Neural crest cell (in vitro differentiated cells): ENCODE measurements around the gene PDXP. TPM values are rescaled to one million over a fixed set of nuclear protein-coding genes. Genes with fewer than 3 reads are reported as not detected.
A peak's percentile ranks its signal among the peaks of the same experiment; 100 is the strongest.

Experiments
- DNase-seq: peaks from one replicate; pipeline ENCODE4 v3.0.0; 2021; ENCODE audit warnings: low read depth, mixed read lengths, low spot score
- H3K27ac Mint-ChIP-seq: one replicate; pipeline ENCODE4 v1.8.0; 2021; ENCODE audit warnings: mild to moderate bottlenecking, mixed read lengths; ENCODE audit not compliant: unreplicated experiment
- H3K27me3 Mint-ChIP-seq: 2 replicates; pipeline ENCODE4 v1.8.0; 2021; ENCODE audit warnings: low read depth, mild to moderate bottlenecking, mixed read lengths
- H3K36me3 Mint-ChIP-seq: 2 replicates; pipeline ENCODE4 v1.8.0; 2021; ENCODE audit warnings: low read depth, mild to moderate bottlenecking, mixed read lengths
- H3K4me1 Mint-ChIP-seq: 2 replicates; pipeline ENCODE4 v1.8.0; 2021; ENCODE audit warnings: mixed read lengths
- H3K4me3 Mint-ChIP-seq: one replicate; pipeline ENCODE4 v1.8.0; 2021; ENCODE audit warnings: mild to moderate bottlenecking, mixed read lengths
- H3K9me3 Mint-ChIP-seq: 2 replicates; pipeline ENCODE4 v1.8.0; 2021; ENCODE audit warnings: mixed read lengths
- CTCF ChIP-seq: fragments of 200-600 bp; sonication (generic); conservative IDR thresholded peaks from 2 replicates; pipeline ENCODE4 v1.5.0; 2021; ENCODE audit warnings: antibody characterized with exemption, mild to moderate bottlenecking
- total RNA-seq: library from RNA; stranded (reverse); gene quantifications from 2 replicates; pipeline ENCODE4 v1.2.1, GENCODE V29; 2021

The PDXP gene
- total RNA-seq, 1 donor from 2014 or later, result 51.5 TPM

- peak overlapping the region; percentile 76 for H3K4me3 Mint-ChIP-seq
- TF ChIP-seq CTCF, result peak; percentile 81
- no peak overlapping the region for H3K27ac Mint-ChIP-seq
- H3K9me3 Mint-ChIP-seq, result no peaks in the 10 kb centered on the region
- H3K27me3 Mint-ChIP-seq, result peaks cover 3% of the 10 kb centered on the region
- DNase-seq, result peak; percentile 71
- no peaks in the 10 kb centered on the region for H3K36me3 Mint-ChIP-seq
- H3K4me1 Mint-ChIP-seq, result peaks cover 17% of the 10 kb centered on the region
These were observed 23.1 kb downstream of the PDXP start for GRCh38 chr22:37681556-37682049.

- no peak overlapping the region for H3K27ac Mint-ChIP-seq
- no peaks in the 10 kb centered on the region for H3K27me3 Mint-ChIP-seq
- H3K4me3 Mint-ChIP-seq, result peak overlapping the region; percentile 97
- H3K9me3 Mint-ChIP-seq, result no peaks in the 10 kb centered on the region
- DNase-seq, result no peak
- H3K36me3 Mint-ChIP-seq, result peaks cover 3% of the 10 kb centered on the region
- H3K4me1 Mint-ChIP-seq, result peaks cover 26% of the 10 kb centered on the region
- TF ChIP-seq CTCF, result no peak
These were observed 26.5 kb downstream of the PDXP start for GRCh38 chr22:37684803-37685615.

GRCh38 chr22:37686002-37686982 lies 27.8 kb downstream of the PDXP start, which contains the start of gene NOL12:
Gene NOL12 (plus strand): TSS chr22:37686343. CDS start chr22:37686393, 50 bp downstream.
- peak within 1 kb of the TSS; percentile 97 for H3K4me3 Mint-ChIP-seq
- peaks cover 26% of the 10 kb centered on the region for H3K4me1 Mint-ChIP-seq
- no peaks in the 10 kb centered on the region for H3K27me3 Mint-ChIP-seq
- H3K27ac Mint-ChIP-seq, result peak within 1 kb of the TSS; percentile 99
- H3K36me3 Mint-ChIP-seq, result peaks cover 3% of the 10 kb centered on the region
- DNase-seq, result peak; percentile 80
- TF ChIP-seq CTCF, result peak; percentile 14
- no peaks in the 10 kb centered on the region for H3K9me3 Mint-ChIP-seq

- peaks cover 23% of the 10 kb centered on the region for H3K4me1 Mint-ChIP-seq
- no peaks in the 10 kb centered on the region for H3K27me3 Mint-ChIP-seq
- no peak for DNase-seq
- H3K36me3 Mint-ChIP-seq, result peaks cover 3% of the 10 kb centered on the region
- H3K4me3 Mint-ChIP-seq, result peak overlapping the region; percentile 75
- H3K9me3 Mint-ChIP-seq, result no peaks in the 10 kb centered on the region
- TF ChIP-seq CTCF, result no peak
- no peak overlapping the region for H3K27ac Mint-ChIP-seq
These were observed 31.9 kb downstream of the PDXP start for GRCh38 chr22:37690407-37690806.

GRCh38 chr22:37690901-37691504 lies 32.5 kb downstream of the PDXP start:
- no peak overlapping the region for H3K4me3 Mint-ChIP-seq
- no peak for TF ChIP-seq CTCF

More at GRCh38 chr22:37690901-37691504, 32.5 kb downstream of the PDXP start:
- Mint-ChIP-seq H3K27me3 (no peaks in the 10 kb centered on the region), H3K4me1 (peaks cover 23% of the 10 kb centered on the region), H3K36me3 (peaks cover 5% of the 10 kb centered on the region), H3K9me3 (no peaks in the 10 kb centered on the region), H3K27ac (no peak overlapping the region)
- DNase-seq, result no peak
